ENCODE data around the gene C1RL.

C1RL gene

GRCh38 chr12:7091660-7092228 is 17.3 kb downstream of the C1RL start:
- DNase-seq, result no peak

GRCh38 chr12:7091171-7091570 is 17.8 kb downstream of the C1RL start:
- no peak for DNase-seq

GRCh38 chr12:7090222-7090998 is 18.6 kb downstream of the C1RL start:
- no peak for DNase-seq

- no peak for DNase-seq
Observed at GRCh38 chr12:7089196-7089871, 19.7 kb downstream of the C1RL start.

- no peak for DNase-seq
Observed at GRCh38 chr12:7083125-7083524, 25.9 kb downstream of the C1RL start.

- DNase-seq, result no peak
Observed at GRCh38 chr12:7081037-7081436, 28.0 kb downstream of the C1RL start.

- DNase-seq, result no peak
Observed at GRCh38 chr12:7079826-7080125, 29.2 kb downstream of the C1RL start.

- no peak for DNase-seq
Observed at GRCh38 chr12:7078163-7078562, 30.9 kb downstream of the C1RL start.

- no peak for DNase-seq
Observed at GRCh38 chr12:7076493-7076892, 32.5 kb downstream of the C1RL start.

- no peak for DNase-seq
Observed at GRCh38 chr12:7075939-7076338, 33.1 kb downstream of the C1RL start.

GRCh38 chr12:7075518-7075917 is 33.5 kb downstream of the C1RL start:
- DNase-seq, result no peak

GRCh38 chr12:7073946-7074345 is 35.1 kb downstream of the C1RL start:
- no peak for DNase-seq

GRCh38 chr12:7072554-7072953 is 36.5 kb downstream of the C1RL start:
- no peak for DNase-seq

- no peak for DNase-seq
Observed at GRCh38 chr12:7072035-7072434, 37.0 kb downstream of the C1RL start.

GRCh38 chr12:7069386-7069785 is 39.6 kb downstream of the C1RL start:
- DNase-seq, result no peak

GRCh38 chr12:7068994-7069346 is 40.0 kb downstream of the C1RL start:
- DNase-seq, result no peak

- DNase-seq, result no peak
Observed at GRCh38 chr12:7068240-7068993, 40.6 kb downstream of the C1RL start.

- DNase-seq, result no peak
Observed at GRCh38 chr12:7067096-7067495, 41.9 kb downstream of the C1RL start.

GRCh38 chr12:7066596-7066995 is 42.4 kb downstream of the C1RL start:
- DNase-seq, result no peak

GRCh38 chr12:7065073-7065623 is 43.9 kb downstream of the C1RL start:
- no peak for DNase-seq

GRCh38 chr12:7064516-7064915 is 44.5 kb downstream of the C1RL start:
- no peak for DNase-seq

- DNase-seq, result no peak
Observed at GRCh38 chr12:7061596-7061995, 47.4 kb downstream of the C1RL start.

- DNase-seq, result no peak
Observed at GRCh38 chr12:7061138-7061537, 47.9 kb downstream of the C1RL start.

Measured in NCI-H187 treated with DMSO at 0.1 percent for 48 hours (cell line).